CD4-positive, alpha-beta T cell treated with Interleukin-1 beta for 1 hour (primary cell): Measurements from ENCODE around the gene MAPKBP1.

Source experiments
- DNase-seq, 2 donors: peaks; one replicate each; pipeline ENCODE4 v3.0.0-alpha.2; 2020 to 2022

MAPKBP1 gene

DNA sequence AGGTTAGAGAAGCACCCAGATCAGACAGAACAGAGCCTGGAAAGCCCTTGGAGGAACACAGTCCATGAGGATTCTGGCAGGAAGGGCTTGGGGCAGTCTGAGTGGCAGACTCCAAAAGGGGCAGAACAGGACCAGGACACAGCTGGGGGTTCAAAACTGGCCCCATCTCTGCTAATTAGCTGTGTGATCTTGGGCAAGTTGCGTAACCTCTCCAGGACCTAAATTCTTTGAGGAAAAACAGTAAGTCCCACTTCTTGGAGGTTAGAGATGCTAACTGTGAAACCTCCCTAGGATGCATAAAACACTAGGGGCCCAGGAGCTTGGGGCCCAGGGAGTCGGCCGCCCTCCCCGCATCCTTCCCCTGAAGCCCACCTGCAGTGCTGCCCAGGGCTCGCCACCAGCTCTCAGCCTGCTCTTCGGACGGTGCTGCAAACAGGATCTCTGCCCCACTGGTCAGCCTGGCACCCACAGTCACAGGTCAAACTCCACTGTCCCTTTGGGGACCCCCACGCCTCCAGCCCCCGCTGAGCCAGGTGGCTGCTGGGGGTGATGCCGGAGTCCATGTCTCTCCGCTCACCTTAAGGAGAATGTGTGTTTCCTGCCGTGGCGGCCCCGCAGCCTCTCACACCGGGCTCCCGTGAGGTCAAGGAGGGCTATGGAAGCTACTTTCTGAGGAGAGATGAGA lies 76.3 kb downstream of the MAPKBP1 start:
- DNase-seq, result no peak

DNA sequence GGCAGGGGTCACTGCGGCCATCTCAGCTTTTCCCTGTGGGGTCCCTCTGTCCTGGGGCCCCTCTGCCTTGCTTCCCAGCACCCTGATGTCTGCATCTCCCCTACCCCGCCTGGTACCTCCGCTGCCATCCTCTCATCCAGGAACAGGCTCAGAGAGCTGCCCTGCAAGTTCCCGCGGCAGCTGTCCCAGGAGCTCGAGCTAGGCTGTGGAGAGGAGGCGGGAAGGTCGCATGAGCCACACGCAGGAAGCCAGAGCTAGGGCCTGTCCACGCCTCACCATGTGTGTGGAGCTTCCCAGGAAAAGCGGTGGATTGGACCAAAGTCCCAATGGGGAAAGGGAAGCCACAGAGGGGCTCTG lies 76.9 kb downstream of the MAPKBP1 start:
- no peak for DNase-seq

DNA sequence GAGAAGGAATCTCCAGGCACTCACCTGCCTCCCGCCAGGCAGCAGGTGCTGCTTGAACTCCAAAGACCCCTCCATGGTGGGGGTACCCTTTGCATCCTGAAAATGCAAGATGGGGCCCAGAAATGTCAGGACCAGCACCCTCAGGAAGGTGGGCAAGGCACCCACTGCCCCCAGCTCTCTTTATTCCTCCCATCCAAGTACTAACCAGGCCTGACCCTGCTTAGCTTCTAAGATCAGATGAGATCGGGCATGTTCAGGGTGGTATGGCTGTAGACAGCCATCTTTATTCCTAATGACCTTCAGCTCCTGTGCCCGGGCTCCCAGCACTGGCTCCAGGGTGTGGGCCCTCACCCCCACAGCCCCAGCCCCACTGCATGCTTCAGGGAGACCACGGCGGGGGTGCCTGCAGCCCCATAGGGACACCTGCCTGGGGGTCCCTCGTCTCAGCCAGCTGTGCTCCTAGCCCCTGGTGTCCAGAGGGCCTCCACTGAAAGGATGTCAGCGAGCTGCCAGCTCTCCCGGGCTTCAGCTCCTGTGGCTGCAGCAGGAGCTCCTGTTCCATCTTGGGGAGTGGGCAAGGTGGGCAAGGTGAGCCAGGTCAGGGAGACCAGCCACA lies 77.6 kb downstream of the MAPKBP1 start:
- no peak for DNase-seq

DNA sequence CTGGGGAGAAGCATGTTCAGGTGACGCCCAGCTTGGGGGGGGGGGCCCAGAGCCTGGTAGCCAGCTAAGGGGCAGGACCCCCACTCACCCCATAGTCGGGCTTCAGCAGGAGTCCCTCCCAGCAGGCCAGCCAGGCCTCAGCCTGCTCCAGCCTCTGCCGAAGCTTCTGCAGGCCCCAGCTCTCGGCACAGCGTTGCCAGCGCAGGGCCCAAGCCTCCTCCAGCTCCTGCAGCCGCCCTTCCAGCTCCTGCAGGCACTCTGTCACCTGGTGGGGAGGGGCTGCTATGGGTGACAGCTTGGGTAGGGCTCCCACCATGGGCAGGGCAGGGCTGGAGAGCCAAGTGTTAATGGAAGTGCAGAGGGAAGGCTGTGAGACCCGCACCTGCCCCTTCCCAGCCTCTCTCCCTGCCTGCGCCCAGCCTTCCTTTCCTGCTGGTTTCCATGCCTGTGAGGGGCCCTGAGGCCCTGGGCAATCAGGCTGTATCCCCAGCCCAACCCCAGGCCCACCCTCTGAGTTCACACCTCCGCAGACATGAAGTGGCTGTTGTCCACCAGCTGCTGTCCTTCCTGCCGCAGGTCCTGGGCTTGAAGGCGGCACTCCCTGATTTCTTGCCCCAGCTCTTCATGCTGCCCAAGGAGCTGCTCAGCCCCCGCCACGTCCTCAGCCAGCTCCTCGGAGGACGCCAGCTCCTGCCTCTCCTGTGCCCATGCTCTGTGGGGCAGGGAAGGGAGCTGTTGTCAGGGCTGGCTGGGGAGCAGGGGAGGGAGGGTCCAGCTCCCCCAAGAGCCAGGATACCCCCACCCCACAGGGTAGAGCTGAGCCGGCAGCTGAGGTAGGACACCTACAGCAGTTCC lies 78.7 kb downstream of the MAPKBP1 start:
- no peak for DNase-seq

DNA sequence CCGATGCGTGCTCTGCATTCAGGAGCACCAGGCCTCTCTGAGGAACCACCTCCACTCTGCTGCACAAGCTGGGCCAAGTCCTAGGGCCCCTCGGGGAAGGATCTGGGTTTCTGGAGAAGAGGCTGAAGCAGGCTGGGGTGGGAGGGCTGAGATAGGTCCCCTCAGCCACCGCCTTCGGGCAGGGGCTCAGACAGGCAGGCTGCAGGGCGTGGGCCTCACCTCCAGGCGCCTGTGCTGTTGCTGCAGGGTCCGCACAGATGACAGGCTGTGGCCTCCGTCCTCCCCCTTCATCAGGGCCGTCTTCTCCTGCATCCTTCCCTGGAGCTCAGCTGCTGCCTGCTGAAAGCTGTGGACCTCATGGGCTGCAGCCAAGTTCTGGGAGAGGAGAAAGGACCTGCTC lies 79.5 kb downstream of the MAPKBP1 start:
- DNase-seq, result no peak

DNA sequence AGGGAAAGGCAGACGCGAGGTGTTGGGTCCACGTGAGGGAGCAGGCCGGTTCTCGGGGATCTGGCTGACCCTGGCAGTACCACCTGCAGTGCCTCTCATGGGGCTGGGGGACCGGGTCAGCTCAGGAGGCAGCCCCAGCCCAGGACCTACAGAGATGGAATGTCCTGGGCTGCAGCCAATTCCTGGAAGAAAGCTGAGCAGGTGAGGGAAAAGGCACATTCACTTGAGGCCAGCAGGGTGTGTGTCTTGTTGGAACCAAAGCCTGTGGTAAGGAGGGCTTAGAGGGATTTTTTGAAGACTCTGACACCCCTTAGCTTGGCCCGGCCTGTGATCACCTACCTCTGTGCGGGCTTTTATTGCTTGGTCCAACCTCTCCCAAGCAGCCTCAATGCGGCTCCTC lies 80.2 kb downstream of the MAPKBP1 start:
- no peak for DNase-seq

DNA sequence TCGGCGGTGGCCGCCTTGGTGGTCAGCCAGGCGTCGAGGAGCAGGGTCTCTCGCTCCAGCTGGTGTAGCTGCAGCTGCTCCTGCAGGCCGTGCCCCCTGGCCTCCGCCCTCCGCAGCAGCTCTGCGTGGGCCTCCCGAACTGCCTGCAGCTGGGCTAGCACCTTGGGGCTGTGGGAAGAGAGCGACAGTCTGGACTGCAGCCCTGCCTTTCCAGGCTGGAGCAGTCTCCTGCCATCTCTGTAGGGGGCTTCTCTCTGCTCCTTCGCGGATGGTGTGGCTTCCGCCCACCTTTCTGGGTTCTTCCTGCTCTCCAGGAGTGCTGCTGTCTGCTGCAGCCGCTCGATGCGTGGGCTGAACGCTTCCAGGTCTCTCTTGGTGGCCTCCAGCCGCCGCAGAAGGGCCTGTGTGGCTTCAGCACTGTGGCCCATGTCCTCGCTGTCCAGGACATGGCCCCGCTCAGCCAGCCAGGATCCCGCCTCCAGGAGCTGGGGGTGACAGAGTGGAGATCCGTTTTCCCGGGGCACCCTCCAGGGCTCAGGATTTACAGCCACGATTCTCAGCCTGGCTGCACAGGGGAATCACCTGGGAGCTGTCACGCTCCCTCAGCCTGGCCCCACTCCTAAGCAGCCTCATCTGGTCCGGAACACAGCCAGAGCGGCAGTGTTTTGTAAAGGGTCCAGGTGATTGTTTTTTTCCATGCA lies 81.1 kb downstream of the MAPKBP1 start:
- DNase-seq, result no peak

DNA sequence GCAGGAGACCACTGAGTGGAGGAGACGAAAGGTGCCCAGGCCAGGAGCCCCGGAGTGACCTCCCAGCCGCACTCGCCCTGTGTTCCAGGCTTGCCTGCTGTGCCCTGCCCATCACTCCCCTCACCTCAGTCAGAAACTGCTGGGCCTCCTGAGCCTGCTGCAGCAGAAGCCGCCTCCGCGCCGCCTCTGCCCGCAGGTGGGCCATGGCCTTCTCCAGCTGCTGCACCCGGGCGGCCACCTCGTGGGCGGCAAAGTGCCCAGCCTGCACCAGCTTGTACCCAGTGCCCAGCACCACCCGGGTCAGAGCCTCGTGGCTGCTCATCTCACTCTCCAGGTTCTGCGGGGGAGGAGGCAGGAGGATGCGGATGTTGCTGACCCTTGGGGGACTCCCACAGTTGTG lies 82.0 kb downstream of the MAPKBP1 start:
- no peak for DNase-seq

DNA sequence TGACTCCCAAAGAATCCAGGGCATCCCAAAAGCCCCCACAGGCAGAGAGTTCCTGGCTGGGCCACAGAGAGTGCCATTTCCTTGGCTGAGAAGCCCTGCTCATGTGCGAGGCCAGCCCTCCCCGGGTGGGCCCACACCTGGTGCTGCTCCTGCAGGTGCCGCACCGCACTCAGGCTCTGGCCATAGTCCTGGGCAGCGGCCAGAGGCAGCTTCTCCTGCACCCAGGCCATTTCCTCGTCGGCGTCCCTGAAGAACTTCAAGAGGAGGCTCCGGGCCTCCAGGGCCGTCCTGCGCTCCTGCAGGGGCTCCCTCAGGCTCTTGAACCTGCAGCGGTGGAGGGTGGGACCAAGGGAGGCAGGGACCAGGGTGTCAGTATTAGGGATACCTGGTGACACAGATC lies 82.4 kb downstream of the MAPKBP1 start:
- DNase-seq, result no peak

DNA sequence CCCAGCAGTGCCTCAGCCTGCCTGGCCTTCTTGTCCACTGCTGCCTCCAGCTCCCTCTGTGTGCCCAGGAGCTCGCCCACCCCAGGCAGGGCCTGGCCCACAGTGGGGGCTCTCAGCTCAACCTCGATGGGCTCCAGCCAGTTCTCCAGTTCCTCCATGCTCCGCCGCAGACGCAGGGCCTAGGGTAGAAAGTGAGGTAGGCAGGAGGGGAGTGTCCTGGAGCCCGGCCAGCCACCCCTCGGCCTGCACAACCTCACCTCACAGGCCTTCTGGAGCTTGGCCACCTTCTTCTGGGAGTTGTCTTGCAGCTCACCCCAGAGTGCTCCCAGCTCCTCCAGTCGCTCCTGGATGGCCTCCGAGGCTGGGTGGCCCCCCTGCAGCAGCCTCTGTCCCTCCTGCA lies 83.0 kb downstream of the MAPKBP1 start:
- DNase-seq, result no peak

DNA sequence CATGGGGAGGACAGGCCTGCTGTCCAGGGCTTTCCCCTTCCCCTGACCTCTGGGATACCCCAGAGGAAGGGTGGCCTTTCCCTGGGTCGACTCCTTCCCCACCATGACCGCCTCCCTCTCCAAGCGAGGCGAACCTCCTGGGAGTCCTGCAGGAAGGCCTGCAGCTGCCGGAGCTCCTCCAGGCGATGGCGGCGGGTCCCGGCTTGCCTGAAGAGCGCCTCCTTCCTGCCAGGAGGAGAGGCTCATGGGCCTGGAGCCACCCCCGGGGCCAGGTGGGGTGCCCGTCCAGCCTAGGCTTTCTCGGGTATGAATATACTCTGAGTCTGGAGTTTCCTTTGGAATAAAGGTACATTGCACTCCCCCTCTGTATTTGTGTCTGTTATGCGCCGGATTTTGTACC lies 84.5 kb downstream of the MAPKBP1 start:
- no peak for DNase-seq

DNA sequence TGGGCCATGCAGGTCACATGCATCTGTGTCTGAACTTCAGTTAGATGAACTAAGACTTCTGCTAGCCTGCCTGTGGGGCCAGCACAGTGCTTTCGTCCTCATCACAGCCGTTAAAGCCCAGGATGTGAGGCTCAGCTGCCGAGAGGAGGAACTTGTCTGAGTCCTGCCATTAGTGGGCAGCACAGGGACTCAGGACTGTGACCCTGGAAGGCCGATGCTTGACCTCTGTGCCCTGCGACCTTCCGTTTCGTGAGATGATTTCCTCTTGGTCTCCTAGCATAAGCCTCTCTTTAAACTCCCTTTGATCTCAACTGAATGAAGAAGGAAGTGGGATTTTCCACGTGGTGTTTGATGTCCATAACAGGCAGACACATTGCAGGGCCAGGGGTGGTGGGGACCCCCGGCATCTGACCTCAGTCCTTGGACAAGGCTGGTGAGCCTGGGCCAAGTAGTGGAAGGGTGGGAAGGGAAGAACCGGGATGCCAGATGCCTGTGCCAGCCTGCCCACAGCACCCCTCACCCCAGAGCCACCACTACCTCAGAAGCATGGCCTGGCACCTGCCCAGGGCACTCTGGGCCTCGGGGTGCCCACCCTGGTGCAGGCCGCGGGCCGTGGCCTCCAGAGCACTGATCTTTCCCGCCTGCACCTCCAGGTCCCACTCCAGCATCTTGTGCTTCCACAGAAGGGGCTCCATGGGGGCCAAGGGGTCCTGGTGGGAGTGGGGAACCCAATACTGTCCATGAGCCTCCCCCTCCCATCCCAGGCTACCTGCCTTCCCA lies 86.0 kb downstream of the MAPKBP1 start:
- peak in 1 of 2 donors; percentile 34 for DNase-seq

DNA sequence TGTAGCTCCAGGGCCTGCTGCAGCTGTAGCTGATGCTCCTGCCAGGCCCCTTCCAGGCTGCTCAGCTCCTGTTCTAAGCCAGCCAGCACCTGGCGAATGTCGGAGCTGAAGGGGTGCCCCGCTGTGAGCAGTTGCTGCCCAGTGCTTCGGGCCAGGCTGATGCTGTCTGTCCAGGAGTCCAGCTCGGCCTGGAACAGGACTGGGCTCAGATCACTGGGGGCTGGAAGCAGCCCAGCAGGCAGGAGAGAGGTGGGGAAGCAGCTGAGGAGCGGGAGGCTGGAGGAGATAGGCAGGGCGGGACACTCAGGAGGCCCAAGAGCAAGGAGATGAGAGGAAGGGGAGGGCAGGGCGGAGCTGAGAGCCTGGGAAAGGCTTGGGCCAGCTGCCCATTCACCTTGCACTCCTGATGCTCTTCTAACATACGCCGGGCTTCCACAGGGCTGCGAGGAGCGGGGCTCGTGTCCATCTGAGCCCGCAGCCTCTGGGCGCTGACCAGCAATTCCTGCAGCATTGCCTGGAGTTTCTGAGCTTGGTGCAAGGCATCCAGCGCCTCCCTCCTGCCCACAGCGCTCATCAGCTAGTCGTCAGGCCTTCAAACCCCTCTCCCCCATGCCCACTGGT lies 87.6 kb downstream of the MAPKBP1 start:
- no peak for DNase-seq

DNA sequence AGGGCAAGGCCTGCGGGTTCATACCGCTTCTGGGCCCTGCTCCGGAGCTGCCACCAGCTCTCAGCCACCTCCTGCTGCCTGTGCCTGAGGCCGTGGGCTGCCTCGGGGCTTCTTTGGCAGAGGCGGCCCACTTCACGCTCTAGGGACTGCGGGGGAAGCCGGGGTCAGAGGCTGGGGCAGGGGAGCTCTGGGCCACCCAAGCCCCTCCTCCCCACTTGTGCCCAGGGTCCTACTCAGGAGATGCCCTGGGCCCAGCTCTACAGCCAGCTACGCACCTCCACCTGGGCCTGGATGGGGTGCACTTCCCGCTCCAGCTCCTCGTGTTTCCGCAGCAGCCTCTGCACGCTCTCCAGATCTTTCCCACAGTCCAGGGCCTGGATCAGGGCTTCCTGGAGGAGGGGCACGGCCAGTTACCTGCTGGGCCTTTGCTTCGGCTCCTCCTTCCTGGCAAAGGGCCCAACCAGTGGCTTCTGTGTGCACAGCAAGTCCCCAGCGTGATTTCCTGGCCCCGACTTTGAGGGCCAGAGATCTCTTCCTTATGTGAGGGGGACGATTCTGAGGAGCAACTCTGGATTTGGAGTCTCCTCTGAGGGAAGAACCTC lies 88.3 kb downstream of the MAPKBP1 start:
- no peak for DNase-seq

DNA sequence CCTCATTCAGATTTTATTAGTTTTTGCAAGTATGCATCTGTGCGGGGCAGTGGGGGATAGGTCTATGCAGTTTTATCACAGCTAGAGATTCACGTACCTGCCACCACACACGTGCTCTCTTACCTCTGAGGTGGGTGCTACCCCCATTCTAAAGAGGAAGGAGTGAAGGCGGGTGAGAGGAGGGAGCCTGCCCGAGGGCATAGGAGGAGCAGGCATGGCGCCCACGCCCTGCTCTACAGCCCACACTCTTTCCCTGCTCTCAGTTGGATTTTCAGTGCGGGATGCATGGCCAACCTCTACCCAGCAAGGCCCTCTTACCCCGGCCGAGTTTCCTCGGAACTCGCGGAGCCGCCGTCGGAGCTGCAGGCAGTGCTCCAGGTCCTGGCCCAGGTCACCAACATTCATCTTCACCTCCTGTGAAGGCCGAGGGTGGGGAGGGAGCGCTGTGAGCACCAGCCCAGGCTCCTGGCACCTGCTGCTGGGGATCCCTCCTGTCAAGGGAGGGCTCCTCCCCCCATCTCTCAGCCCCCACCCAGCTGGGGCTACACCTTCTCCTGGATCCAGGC lies 91.3 kb downstream of the MAPKBP1 start:
- DNase-seq, result no peak

DNA sequence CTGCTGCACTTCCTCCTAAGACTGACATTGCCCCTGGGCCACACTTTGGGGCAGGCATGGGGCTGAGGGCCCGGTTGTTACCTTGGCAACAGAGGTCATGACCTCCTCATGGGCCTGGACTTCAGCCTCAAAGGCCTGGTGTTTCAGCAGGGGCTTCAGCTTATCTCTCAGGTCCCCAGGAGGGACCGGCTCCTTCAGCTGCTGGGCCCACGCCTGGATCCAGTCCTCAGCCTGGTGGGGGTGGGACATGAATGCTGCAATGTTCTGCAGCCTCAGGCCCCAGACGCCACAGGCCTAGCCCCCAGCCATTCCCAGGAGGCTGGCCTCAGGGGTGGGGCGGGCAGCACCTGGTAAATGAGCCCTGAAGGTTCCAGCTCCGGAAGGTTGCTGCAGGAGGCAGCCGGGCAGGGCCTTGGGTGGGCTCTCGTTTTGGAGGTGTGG lies 92.0 kb downstream of the MAPKBP1 start:
- DNase-seq, result no peak

DNA sequence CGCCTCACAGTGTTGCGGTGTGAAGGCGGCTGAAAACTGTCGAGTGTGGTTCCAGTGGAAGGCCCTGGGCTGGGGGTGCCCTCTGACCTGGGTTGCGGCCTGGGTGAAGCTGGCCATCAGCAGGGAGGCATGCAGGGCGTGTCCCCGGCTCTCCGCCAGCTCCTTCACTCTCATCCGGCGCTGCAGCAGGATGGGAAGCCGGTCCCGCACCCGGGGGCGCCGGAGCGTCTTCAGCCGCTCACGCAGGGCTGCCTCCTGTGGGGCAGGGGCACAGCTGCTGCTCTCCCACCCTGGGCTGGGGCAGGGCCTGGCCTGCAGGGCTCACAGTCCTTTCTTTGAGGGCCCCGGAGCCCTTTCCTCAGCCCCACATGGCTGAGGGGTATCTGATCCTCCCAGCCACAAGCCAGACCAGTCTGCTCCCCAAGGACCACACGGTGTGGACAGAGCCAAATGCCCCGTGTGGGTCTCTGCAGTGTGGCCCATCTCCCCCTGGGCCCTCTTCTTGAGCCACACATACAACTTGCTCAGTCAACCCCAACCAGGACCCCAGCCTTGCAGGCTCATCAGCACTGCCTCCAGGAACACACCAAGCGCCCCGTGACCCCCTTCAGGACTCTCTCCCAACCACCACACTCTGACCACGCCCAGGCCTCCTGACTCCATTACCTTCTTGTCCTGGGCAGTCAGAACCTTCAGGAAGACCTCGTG lies 92.7 kb downstream of the MAPKBP1 start:
- no peak for DNase-seq

DNA sequence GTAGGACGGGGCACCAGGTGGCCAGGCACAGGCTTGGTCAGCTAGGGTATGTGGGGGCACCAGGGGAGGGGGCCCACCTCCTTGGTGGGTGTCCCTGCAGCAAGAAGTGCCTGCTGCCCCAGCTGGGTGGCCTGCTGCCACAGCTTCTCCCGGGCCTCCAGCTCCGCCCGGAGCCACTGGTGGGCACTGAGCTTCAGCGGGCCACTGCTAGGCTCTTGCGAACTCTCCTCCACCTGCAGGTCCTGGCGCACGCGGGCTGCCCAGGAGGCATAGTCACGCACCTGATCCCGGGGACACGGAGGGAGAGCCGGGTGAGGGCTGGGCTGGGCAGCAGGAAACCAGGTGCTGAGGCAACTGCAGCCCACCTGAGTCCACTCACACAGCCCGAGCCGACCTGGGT lies 94.0 kb downstream of the MAPKBP1 start:
- no peak for DNase-seq

DNA sequence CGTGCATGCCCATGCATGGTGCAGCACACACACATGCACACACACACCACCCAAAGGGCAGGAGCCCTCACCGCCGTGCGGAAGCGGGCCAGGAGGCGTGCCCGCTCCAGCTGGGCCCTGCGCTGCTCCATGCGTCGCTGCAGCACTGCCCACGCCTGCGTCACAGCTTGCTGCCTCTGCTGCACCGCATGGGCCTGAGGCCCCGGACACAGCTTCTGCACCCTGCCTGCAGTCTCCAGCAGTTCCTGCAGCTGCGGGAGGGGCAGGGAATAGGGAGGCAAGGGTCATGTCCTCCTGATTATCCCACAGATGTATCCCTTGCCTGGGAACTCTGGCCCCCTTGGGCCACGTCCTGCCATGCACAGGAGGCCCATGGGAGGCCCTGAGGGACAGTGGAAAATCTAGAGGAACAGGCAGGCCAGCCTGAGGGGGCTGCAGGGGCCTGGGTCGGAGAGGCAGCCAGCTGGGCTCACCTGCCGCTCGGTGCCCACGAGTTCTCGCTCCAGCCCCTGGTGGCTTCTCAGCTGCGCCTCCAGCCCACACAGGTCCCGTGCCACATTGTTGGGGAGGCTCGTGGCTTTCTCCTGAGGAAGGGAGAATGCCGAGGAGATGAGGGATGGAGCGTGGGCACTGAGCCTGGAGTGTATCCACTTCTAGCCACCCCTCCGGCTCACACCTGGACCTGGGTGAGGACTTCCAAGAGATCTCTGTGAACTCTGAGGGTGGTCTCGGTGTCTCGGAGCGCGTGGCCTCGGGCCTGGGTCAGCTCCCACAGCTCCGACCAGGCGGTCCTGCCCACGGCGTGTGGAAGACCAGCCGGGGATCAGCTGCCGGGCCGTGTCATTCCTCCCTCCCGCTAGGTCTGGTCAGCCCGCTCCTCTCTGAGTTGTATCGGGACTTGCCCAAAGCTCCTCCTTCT lies 95.7 kb downstream of the MAPKBP1 start:
- no peak for DNase-seq

DNA sequence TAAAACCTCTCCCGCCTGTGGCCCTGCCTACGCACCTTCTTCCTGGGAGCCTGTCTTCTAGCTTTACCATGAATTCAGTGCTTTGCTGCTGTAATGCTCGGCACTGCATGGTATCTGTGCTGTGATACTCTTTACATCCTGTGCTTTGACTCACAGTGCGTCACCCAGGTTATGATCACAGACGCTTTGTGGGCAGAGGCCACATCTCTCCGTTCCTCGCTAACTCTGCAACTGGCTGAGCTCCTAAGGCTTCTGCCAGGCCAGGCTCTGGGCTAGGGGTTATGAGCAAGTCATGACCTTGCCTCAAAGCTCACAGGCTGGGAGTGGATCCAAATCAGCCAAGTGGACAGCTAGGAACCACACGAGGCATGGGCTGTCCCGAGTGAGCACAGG lies 96.4 kb downstream of the MAPKBP1 start:
- peak; percentile 48 to 52 for DNase-seq
